ENCODE data around the gene GPR85.

GRCh38 chr7:113094517-113095249, 8.1 kb upstream of the GPR85 start:
- TF ChIP-seq YY1 (IDR thresholded peaks at IDR 0.05; ENCODE audit: insufficient read depth, insufficient read length): no peak
- TF ChIP-seq ZNF274 (IDR thresholded peaks at IDR 0.05; ENCODE audit: low read depth, low read length): no peak
- TF ChIP-seq SUZ12 (IDR thresholded peaks at IDR 0.05; ENCODE audit: extremely low read depth, insufficient read depth, insufficient read length): no peak

Measured in NT2/D1 (cell line).